MM.1S (cell line): ENCODE data around the gene ARR3.

ENCODE experiments used
- DNase-seq: peaks from one replicate; pipeline ENCODE4 v3.0.0-alpha.2; 2015
- H2AFZ ChIP-seq: fragments of 300-600 bp; sonication (generic); 2 replicates; pipeline ENCODE4 v1.6.0; 2016; ENCODE audit warnings: antibody characterized with exemption, low read length
- H3F3A ChIP-seq: fragments of 300-600 bp; sonication (generic); 2 replicates; pipeline ENCODE4 v1.6.1; 2016; ENCODE audit warnings: mild to moderate bottlenecking, antibody characterized with exemption, low read length, moderate library complexity, mixed read lengths; ENCODE audit not compliant: insufficient read depth
- H3K27ac ChIP-seq: fragments of 300-600 bp; sonication (generic); 2 replicates; pipeline ENCODE4 v1.5.1; 2016; ENCODE audit warnings: mild to moderate bottlenecking, low read length
- H3K27me3 ChIP-seq: fragments of 300-600 bp; sonication (generic); replicated peaks from 2 replicates; pipeline ENCODE4 v1.6.0; 2016; ENCODE audit warnings: low read length; ENCODE audit not compliant: insufficient read depth
- H3K36me3 ChIP-seq: fragments of 300-600 bp; sonication (generic); replicated peaks from 2 replicates; pipeline ENCODE4 v1.6.1; 2016; ENCODE audit warnings: mild to moderate bottlenecking, low read length, mixed read lengths; ENCODE audit not compliant: insufficient read depth
- H3K4me1 ChIP-seq: fragments of 300-600 bp; sonication (generic); 2 replicates; pipeline ENCODE4 v1.6.1; 2016; ENCODE audit warnings: low read length, mixed read lengths
- H3K4me2 ChIP-seq: fragments of 300-600 bp; sonication (generic); 2 replicates; pipeline ENCODE4 v1.6.0; 2016; ENCODE audit warnings: low read depth, low read length
- H3K4me3 ChIP-seq: fragments of 300-600 bp; sonication (generic); 2 replicates; pipeline ENCODE4 v1.5.1; 2016; ENCODE audit warnings: low read length, mixed read lengths
- H3K79me2 ChIP-seq: fragments of 300-600 bp; sonication (generic); 2 replicates; pipeline ENCODE4 v1.6.1; 2016; ENCODE audit warnings: mixed run types, low read length, mixed read lengths
- H3K9ac ChIP-seq: fragments of 300-600 bp; sonication (generic); 2 replicates; pipeline ENCODE4 v1.6.1; 2016; ENCODE audit warnings: low read length, mixed read lengths
- H3K9me2 ChIP-seq: fragments of 300-600 bp; sonication (generic); replicated peaks from 2 replicates; pipeline ENCODE4 v1.6.1; 2016; ENCODE audit warnings: mild to moderate bottlenecking, low read length, mixed read lengths; ENCODE audit not compliant: insufficient read depth
- H3K9me3 ChIP-seq: fragments of 300-600 bp; sonication (generic); replicated peaks from 2 replicates; pipeline ENCODE4 v1.6.1; 2016; ENCODE audit warnings: mild to moderate bottlenecking, low read length, mixed read lengths; ENCODE audit not compliant: insufficient read depth
- H4K20me1 ChIP-seq: fragments of 300-600 bp; sonication (generic); 2 replicates; pipeline ENCODE4 v1.6.1; 2016; ENCODE audit warnings: mild to moderate bottlenecking, low read length, moderate library complexity, mixed read lengths; ENCODE audit not compliant: insufficient read depth
- CTCF ChIP-seq: fragments of 300-600 bp; sonication (generic); IDR thresholded peaks from 2 replicates; pipeline ENCODE4 v1.5.1; 2016; ENCODE audit warnings: antibody characterized with exemption, low read length, mixed read lengths
- EZH2 ChIP-seq: fragments of 300-600 bp; sonication (generic); optimal IDR thresholded peaks from 2 replicates; pipeline ENCODE3; 2017; ENCODE audit warnings: low read depth, mild to moderate bottlenecking, antibody characterized with exemption, low read length, mixed read lengths
- EZH2phosphoT487 ChIP-seq: fragments of 300-600 bp; sonication (generic); IDR thresholded peaks from 2 replicates; pipeline ENCODE4 v1.6.1; 2018; ENCODE audit warnings: antibody characterized with exemption, low read length

The ARR3 gene

GRCh38 chrX:70247252-70247651 lies 20.9 kb upstream of the ARR3 start:
- H2AFZ ChIP-seq = no peak overlapping the region
- H3K36me3 ChIP-seq = no peaks in the 10 kb centered on the region
- no peaks in the 10 kb centered on the region for H3K9me2 ChIP-seq
- no peak overlapping the region for H3K4me2 ChIP-seq
- no peaks in the 10 kb centered on the region for H3F3A ChIP-seq
- H3K79me2 ChIP-seq = no peaks in the 10 kb centered on the region
- H3K27me3 ChIP-seq = no peaks in the 10 kb centered on the region
- H3K4me1 ChIP-seq = no peaks in the 10 kb centered on the region
- TF ChIP-seq EZH2 = no peak
- TF ChIP-seq CTCF = no peak
- no peak for TF ChIP-seq EZH2phosphoT487
- no peak for DNase-seq
- H3K4me3 ChIP-seq = no peak overlapping the region
- H3K9me3 ChIP-seq = no peaks in the 10 kb centered on the region
- H3K27ac ChIP-seq = no peak overlapping the region
- no peaks in the 10 kb centered on the region for H4K20me1 ChIP-seq
- no peak overlapping the region for H3K9ac ChIP-seq

GRCh38 chrX:70252491-70252890 lies 15.6 kb upstream of the ARR3 start:
- H2AFZ ChIP-seq = no peak overlapping the region
- H3F3A ChIP-seq = no peaks in the 10 kb centered on the region
- H3K27ac ChIP-seq = no peak overlapping the region
- no peaks in the 10 kb centered on the region for H3K9me3 ChIP-seq
- no peaks in the 10 kb centered on the region for H3K9me2 ChIP-seq
- no peaks in the 10 kb centered on the region for H3K36me3 ChIP-seq
- no peaks in the 10 kb centered on the region for H3K27me3 ChIP-seq
- H3K4me1 ChIP-seq = no peaks in the 10 kb centered on the region
- H4K20me1 ChIP-seq = no peaks in the 10 kb centered on the region
- no peak overlapping the region for H3K9ac ChIP-seq
- no peaks in the 10 kb centered on the region for H3K79me2 ChIP-seq
- TF ChIP-seq CTCF (no peak), EZH2 (no peak), EZH2phosphoT487 (no peak)
- no peak overlapping the region for H3K4me3 ChIP-seq
- H3K4me2 ChIP-seq = no peak overlapping the region
- DNase-seq = no peak

GRCh38 chrX:70253377-70254062 lies 14.6 kb upstream of the ARR3 start:
- TF ChIP-seq CTCF (no peak), EZH2phosphoT487 (no peak), EZH2 (no peak)
- DNase-seq = no peak
- H3K9ac ChIP-seq = no peak overlapping the region

More at GRCh38 chrX:70253377-70254062, 14.6 kb upstream of the ARR3 start:
- Histone ChIP-seq H3F3A (no peaks in the 10 kb centered on the region), H2AFZ (no peak overlapping the region), H3K27me3 (no peaks in the 10 kb centered on the region), H3K4me2 (no peak overlapping the region), H3K4me3 (no peak overlapping the region), H4K20me1 (no peaks in the 10 kb centered on the region), H3K36me3 (no peaks in the 10 kb centered on the region), H3K4me1 (no peaks in the 10 kb centered on the region), H3K27ac (no peak overlapping the region), H3K9me3 (no peaks in the 10 kb centered on the region), H3K79me2 (no peaks in the 10 kb centered on the region), H3K9me2 (no peaks in the 10 kb centered on the region)
